GM18873 (cell line): ENCODE measurements around the gene POLD3.

Experiments used
- ATAC-seq: cut with Tn5 transposase; IDR thresholded peaks from one replicate; pipeline ENCODE4 v1.9.1; 2021; ENCODE audit warnings: mild to moderate bottlenecking, moderate library complexity, moderate number of reproducible peaks; ENCODE audit not compliant: unreplicated experiment, low FRiP score

The POLD3 gene

DNA sequence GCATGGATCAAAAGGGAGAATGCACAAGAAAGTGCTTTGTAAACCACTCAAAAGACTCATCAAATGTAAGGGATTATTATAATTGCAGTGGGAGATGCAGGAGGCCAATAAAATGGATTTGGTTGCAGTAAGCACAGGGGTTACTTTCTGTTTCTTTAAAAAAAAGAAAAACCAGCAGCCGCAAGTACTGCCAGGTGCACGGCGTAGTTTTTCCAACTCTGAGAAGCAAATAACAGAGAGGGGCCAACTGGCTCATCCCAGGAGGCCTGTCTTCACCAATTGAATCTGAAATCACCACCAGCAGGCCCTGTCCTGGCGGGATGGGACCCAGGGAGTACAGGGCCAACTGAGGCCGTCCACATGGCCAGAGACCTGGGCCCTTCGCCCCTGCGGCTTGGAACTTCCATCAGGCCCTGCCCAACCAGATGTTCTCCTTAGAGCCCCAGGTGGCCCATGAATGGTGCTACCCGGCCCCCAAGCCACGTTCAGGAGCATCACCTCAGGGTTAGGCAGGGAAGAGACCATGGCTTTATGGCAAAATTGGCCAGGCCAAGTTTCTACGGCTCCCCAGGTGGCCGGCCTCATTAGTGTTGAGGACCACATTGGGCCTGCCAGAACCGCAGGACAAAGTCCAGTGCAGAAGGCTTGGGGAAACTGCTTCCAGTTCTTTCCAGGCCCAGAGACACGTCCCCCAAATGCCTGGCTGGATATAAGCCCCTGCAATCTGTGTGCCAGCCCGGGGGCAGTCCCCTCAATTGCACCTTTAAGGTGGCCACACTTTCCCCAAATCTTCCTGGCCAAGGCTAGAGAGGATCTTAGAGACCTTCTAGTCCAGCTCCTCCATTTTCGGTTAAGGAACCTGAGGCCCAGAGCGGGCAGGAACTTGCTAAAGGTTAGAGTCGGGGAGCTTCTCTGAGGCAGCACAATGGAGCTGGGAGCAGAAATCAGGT lies 77.1 kb downstream of the POLD3 start:
- no peak for ATAC-seq

- no peak for ATAC-seq
Observed at GRCh38 chr11:74670171-74670570, 77.8 kb downstream of the POLD3 start.

DNA sequence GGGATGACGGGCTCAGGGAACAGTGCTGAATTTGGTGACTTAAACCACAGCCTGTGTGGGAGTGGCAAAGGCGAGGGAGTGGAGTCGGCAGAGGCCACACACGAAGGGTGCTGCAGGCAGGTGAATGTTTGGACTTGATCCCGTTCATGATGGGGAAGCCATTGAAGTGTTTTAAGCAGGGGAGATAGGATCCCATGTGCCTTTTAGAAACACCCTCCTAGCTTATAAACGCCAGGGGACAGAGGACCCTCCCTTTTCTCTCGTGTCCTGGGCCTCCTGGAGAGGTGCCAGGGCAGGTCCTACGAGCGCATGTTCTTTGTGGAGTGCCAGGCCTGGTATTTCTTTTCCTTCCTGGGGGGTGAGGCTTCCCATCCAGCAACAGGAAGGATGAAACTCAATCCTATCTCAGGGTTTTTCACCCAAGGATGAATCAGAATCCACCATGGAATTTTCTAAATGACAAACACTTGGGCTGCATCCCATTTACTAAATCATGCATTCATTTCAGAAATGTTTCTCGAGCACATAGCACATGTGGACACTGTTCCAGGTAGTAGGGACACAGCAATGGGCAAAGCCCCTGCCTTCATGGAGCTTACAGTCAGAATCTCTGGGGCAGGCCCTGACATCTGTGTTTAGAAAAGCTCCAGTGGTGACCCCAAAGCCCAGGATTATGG lies 79.3 kb downstream of the POLD3 start:
- no peak for ATAC-seq

DNA sequence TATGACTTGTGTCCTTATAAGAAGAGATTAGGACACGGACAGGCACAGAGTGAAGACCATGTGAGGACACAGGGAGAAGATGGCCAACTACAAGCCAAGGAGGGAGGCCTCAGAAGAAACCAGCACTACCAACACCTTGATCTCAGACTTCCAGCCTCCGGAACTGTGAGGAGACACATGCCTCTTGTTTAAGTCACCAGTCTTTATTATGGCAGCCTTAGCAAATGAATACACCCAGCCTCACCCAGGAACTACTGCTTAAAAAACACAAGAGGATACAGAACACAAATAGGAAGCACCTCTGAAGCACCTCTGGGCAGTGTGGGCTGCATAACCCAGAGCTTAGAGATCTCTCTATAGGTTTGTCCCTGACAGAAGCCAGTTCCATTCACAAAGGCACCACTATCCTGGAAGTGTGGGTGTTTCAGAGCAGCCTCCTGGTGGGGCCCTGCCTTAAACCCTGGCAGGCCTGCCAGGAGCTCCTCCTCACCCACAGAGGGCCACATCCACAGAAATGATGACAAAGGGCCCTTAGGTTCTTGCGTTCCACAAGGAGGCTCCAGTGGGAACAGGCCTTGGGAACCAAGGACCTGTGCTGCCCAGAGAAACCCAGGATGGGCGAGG lies 80.1 kb downstream of the POLD3 start:
- no peak for ATAC-seq

DNA sequence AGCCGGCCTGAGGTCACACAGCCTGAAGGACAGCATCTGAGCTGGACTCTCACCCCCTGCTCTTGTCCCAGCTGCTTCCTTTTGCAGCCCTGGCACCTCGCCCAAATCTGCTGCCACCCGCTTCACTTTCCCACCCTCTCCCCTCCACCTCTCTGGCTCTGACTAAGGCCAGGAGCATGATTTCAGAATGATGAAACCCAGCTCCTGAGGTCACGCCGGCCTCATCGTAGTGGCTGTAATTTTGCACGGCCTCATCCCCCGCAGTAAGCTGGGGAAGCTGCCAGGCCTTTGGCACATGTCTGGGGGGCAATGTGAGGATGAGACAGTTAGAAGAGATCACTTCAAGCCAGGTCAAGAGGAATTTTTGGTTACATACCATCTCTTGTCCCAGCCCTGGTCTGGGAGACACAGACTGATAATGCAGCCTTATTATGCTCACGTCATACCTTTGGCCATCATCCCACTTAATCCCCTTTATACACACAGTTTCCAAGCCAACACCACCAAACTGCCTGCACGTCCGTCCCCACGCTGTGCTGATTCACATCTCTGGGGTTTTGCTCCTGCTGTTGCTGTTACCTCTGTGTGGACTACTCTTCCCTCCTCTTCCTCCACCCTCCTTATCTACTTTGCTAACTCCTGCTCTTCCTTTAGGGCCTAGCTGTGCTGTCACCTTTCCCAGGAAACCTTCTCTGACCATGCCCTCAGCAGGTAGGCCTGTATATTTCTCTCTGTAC lies 80.7 kb downstream of the POLD3 start:
- no peak for ATAC-seq

DNA sequence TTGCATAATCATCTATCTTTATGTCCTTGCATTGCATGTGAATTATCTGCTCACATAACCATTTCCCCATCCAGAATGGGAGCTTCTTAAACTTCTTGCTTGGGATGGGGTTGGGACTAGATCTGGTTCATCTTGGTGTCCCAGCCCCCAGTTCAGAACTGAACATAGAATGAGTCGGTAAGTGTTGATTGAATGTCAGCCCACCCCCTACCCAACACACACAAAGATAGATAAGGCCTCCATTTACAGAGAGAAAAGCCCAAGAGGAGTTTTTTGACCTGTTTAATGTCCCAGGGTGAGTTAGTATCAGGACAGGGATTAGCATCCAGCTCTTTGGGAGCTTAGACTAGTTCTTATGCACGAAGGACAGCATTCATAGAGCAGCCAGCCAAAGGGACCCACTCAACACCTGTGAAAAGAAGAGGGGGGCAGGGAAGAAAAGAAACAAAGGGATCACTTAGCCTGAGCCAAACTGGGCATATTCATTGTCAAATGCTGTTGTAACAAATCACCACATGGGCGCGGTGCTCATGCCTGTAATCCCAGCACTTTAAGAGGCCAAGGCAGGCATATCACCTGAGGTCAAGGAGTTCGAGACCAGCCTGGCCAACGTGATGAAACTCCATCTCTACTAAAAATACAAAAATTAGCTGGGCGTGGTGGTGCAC lies 81.4 kb downstream of the POLD3 start:
- ATAC-seq = no peak

GRCh38 chr11:74675761-74676160 lies 83.4 kb downstream of the POLD3 start:
- no peak for ATAC-seq

GRCh38 chr11:74676596-74676995 lies 84.2 kb downstream of the POLD3 start:
- ATAC-seq = no peak

DNA sequence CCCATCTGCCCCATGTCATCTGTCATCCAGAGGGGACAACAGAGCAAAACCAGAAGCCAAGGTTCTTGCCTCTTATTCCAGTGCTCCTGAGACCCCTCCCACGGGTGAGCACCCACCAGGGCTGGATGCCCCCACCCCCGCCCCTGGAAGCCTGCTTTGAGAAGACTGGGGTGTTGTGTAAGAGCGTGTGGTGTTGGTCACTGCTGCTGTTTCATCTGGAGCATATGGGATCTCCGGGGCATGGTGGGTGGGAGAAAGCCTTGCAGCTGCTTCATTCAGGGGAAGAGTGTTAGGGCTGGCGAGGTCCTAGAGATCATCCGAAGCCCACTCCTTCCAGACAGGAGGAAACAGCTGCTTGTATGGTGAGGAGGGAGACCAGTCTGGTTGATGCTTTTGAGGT lies 84.7 kb downstream of the POLD3 start:
- ATAC-seq = no peak

- ATAC-seq = no peak
Observed at GRCh38 chr11:74678041-74678440, 85.7 kb downstream of the POLD3 start.

- ATAC-seq = no peak
Observed at GRCh38 chr11:74678591-74679512, 86.5 kb downstream of the POLD3 start.

DNA sequence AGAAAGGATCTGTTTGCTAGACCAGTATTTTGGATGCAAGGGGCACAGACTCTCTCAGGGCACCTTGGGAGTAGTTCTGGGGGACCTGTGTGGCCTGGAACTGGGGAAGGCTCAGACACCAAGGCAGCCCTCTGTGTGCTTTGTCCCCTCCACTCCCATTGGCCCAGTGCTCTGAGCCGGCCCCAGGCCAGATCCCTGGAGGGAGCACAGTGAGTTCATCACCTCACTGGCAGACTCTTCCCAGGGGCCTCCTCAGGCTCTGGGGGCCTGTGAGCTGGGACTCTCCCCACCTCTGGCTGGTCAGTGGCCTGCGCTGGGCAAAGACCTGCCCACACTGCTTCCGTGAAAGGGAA lies 87.1 kb downstream of the POLD3 start:
- no peak for ATAC-seq

- ATAC-seq = no peak
Observed at GRCh38 chr11:74680035-74680671, 87.8 kb downstream of the POLD3 start.

DNA sequence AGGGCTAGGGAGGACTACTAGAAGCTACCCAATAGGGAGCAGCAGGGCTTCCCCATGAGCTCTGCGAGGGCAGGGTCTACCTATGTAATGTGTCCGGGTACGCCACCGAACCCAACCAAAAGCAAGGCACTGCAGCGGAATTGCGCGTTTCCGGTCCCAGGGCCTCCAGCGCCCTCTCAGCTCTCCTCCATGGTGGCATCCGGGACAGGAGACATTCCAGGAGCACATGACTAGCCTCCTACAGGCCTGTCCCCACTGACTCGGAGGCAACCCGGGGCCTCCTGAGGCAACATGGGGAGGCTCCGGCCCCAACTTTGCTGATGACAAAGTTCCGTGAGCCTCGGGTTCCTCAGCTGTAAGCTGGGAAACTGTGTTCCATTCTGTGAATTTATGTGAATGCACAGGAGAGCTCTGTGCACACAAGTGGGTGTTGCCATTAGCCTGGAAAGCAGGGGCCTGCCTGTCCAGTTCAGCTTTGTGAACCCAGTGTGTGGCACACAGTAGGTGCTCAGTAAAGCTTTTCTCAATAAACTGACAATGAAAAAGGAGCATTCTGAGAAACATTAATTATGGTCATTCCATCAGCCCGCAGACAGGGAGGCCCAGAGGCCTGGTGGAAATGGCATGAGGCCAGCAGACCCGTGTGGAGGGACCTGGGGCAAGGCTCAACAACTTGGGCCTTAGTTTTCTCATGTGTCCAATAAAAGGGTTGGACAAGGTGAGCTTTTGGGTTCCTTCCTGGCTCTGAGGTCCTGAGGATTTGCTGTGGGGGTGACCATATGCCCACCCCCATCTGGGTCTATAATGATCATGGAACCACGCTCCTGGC lies 88.5 kb downstream of the POLD3 start:
- no peak for ATAC-seq

GRCh38 chr11:74681686-74682651 lies 89.6 kb downstream of the POLD3 start:
- no peak for ATAC-seq

DNA sequence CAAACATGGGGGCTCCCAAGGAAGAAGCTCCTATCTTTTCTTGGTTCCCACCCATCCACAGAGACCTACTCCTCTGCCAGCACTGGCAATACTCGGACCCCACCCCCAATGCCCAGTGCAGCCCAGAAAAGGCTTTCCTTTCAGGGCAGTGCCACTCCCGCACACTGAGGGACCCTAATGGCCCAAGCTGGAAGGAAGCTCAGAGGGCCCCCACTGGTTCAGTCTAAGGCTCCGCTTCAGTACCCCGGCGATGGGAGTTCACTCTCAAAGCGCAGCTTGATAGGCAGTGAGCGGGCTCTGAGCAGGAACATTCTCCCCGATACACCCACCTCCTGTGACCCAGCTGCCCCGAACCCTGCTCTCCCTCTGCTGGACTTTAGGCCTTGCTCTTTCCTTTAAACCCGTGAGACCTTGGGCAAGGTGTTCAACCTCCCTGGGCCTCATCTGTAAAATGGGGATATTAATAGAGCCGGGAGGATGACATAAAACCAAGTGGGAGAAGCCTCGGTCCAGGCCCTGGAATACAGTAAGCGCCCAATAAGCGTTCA lies 90.4 kb downstream of the POLD3 start:
- ATAC-seq = no peak
